HepG2 (cell line): Measurements from ENCODE around the gene SEC24B. TPM values are rescaled to one million over a fixed set of nuclear protein-coding genes. Genes with fewer than 3 reads are reported as not detected.
A peak's percentile ranks its signal among the peaks of the same experiment; 100 is the strongest.

ENCODE experiments used
- AGO1 ChIP-seq: fragments of 200-400 bp; formaldehyde crosslinking; IDR thresholded peaks from 2 replicates; pipeline ENCODE4 v1.6.1; 2017; ENCODE audit warnings: mild to moderate bottlenecking, low read depth, low read length, moderate library complexity; ENCODE audit not compliant: poor library complexity, severe bottlenecking
- FIP1L1 ChIP-seq: fragments of 200-400 bp; formaldehyde crosslinking; IDR thresholded peaks from 2 replicates; pipeline ENCODE4 v1.6.1; 2018; ENCODE audit warnings: low read depth, mild to moderate bottlenecking, low read length, moderate library complexity, borderline replicate concordance; ENCODE audit not compliant: insufficient read depth
- GLMP ChIP-seq: sonication (generic); formaldehyde crosslinking; IDR thresholded peaks from 2 replicates; pipeline ENCODE4 v1.9.0; 2021; ENCODE audit warnings: missing genetic modification reagents, mild to moderate bottlenecking, borderline replicate concordance
- GMEB2 ChIP-seq: IDR thresholded peaks from 2 replicates; pipeline ENCODE4 v1.6.1; 2016; ENCODE audit warnings: missing biosample characterization, missing genetic modification reagents, low read depth
- HOXA5 ChIP-seq: sonication (generic); formaldehyde crosslinking; IDR thresholded peaks from 2 replicates; pipeline ENCODE4 v1.4.0; 2020; ENCODE audit warnings: missing genetic modification reagents
- MED13 ChIP-seq: sonication (generic); formaldehyde crosslinking; IDR thresholded peaks from 2 replicates; pipeline ENCODE4 v1.5.0; 2020; ENCODE audit warnings: missing genetic modification reagents
- NFRKB ChIP-seq: fragments of 450-650 bp; IDR thresholded peaks from 2 replicates; pipeline ENCODE4 v1.6.1; 2017
- NRL ChIP-seq: sonication (generic); formaldehyde crosslinking; IDR thresholded peaks from 2 replicates; pipeline ENCODE4 v1.5.0; 2020; ENCODE audit warnings: missing genetic modification reagents, mild to moderate bottlenecking, moderate library complexity, borderline replicate concordance
- PREB ChIP-seq: sonication (generic); formaldehyde crosslinking; IDR thresholded peaks from 2 replicates; pipeline ENCODE4 v1.4.0; 2020; ENCODE audit warnings: missing genetic modification reagents
- RCOR2 ChIP-seq: IDR thresholded peaks from 2 replicates; pipeline ENCODE4 v1.6.1; 2016; ENCODE audit warnings: missing biosample characterization, missing genetic modification reagents
- SRSF1 ChIP-seq: fragments of 200-400 bp; formaldehyde crosslinking; optimal IDR thresholded peaks from 2 replicates; pipeline ENCODE3; 2017; ENCODE audit warnings: mild to moderate bottlenecking, low read depth, low read length, moderate library complexity
- SRSF9 ChIP-seq: fragments of 200-400 bp; formaldehyde crosslinking; IDR thresholded peaks from 2 replicates; pipeline ENCODE4 v1.6.1; 2018; ENCODE audit warnings: borderline replicate concordance, mild to moderate bottlenecking, low read depth, low read length; ENCODE audit not compliant: insufficient read depth, poor library complexity, severe bottlenecking
- TFAP4 ChIP-seq: sonication (generic); IDR thresholded peaks from 2 replicates; pipeline ENCODE4 v1.6.1; 2016; ENCODE audit warnings: low read depth, borderline replicate concordance
- THYN1 ChIP-seq: sonication (generic); formaldehyde crosslinking; IDR thresholded peaks from 2 replicates; pipeline ENCODE4 v1.8.1; 2023; ENCODE audit warnings: low read depth, mild to moderate bottlenecking, moderate library complexity, missing genetic modification reagents, borderline replicate concordance
- U2AF2 ChIP-seq: fragments of 200-400 bp; formaldehyde crosslinking; IDR thresholded peaks from 2 replicates; pipeline ENCODE4 v1.6.1; 2017; ENCODE audit warnings: low read depth, mild to moderate bottlenecking, low read length
- ZBTB42 ChIP-seq: sonication (generic); formaldehyde crosslinking; IDR thresholded peaks from 2 replicates; pipeline ENCODE4 v1.5.0; 2020; ENCODE audit warnings: mild to moderate bottlenecking, missing genetic modification reagents
- ZBTB44 ChIP-seq: sonication (generic); formaldehyde crosslinking; IDR thresholded peaks from 2 replicates; pipeline ENCODE4 v1.4.0; 2020; ENCODE audit warnings: missing genetic modification reagents
- ZMYM4 ChIP-seq: sonication (generic); formaldehyde crosslinking; IDR thresholded peaks from 2 replicates; pipeline ENCODE4 v1.8.1; 2023; ENCODE audit warnings: mild to moderate bottlenecking, missing genetic modification reagents
- ZNF138 ChIP-seq: sonication (generic); formaldehyde crosslinking; IDR thresholded peaks from 2 replicates; pipeline ENCODE4 v1.5.0; 2020; ENCODE audit warnings: mild to moderate bottlenecking, low read depth, missing genetic modification reagents
- ZNF33A ChIP-seq: sonication (generic); formaldehyde crosslinking; IDR thresholded peaks from 2 replicates; pipeline ENCODE4 v1.5.1; 2020; ENCODE audit warnings: missing genetic modification reagents, mild to moderate bottlenecking, moderate library complexity, borderline replicate concordance
- ZNF543 ChIP-seq: sonication (generic); formaldehyde crosslinking; IDR thresholded peaks from 2 replicates; pipeline ENCODE4 v1.4.0; 2020; ENCODE audit warnings: mild to moderate bottlenecking, missing genetic modification reagents
- ZSCAN20 ChIP-seq: sonication (generic); formaldehyde crosslinking; IDR thresholded peaks from 2 replicates; pipeline ENCODE4 v1.4.0; 2020; ENCODE audit warnings: missing genetic modification reagents, mild to moderate bottlenecking, borderline replicate concordance
- polyA plus RNA-seq, 8 experiments: library from polyadenylated mRNA; depleted of rRNA in 3 of 8; stranded (reverse) in 7 of 8; unstranded in 1 of 8; fragments of >200 nt; fragmentation: Illumina TruSeq in 4 of 8; extraction: Trizol in 4 of 8; gene quantifications; 2 replicates each; pipeline versions ENCODE4 v1.2.1 to v1.2.3, GENCODE V29; 2011 to 2016; ENCODE audit warnings: low read depth in 4 of 8, missing spikeins in 1 of 8, mixed read lengths in 1 of 8; ENCODE audit not compliant: insufficient read depth in 1 of 8
- total RNA-seq, 5 experiments: library from RNA; depleted of rRNA; stranded (reverse); fragments of >200 nt; fragmentation: Illumina TruSeq; extraction: Trizol; gene quantifications; 2 replicates each; pipeline ENCODE4 v1.2.3, GENCODE V29; 2016; ENCODE audit warnings: low read depth in 1 of 5

Gene SEC24B
- total and polyA plus RNA-seq, 2 of the 13 experiments (the other 11 are each of a cell fraction or from before 2014, with no cell fraction given) = 14.6 to 39.0 TPM

GRCh38 chr4:109433205-109434006 lies at the start of gene SEC24B (continued):
- TF ChIP-seq ZNF33A (CRISPR knock-in tag) (no peak), ZBTB44 (CRISPR knock-in tag) (no peak), HOXA5 (no peak; the same call in 1 of the 2 replicates), ZNF138 (peak; percentile 57; the same call in 1 of the 2 replicates), U2AF2 (no peak), NFRKB (no peak), GMEB2 (CRISPR knock-in tag) (no peak), ZMYM4 (CRISPR knock-in tag) (peak; percentile 74), SRSF9 (no peak), TFAP4 (no peak), ZSCAN20 (CRISPR knock-in tag) (no peak), ZNF543 (CRISPR knock-in tag) (no peak), AGO1 (no peak), GLMP (CRISPR knock-in tag) (no peak), SRSF1 (no peak), THYN1 (CRISPR knock-in tag) (no peak), RCOR2 (no peak), FIP1L1 (no peak), ZBTB42 (CRISPR knock-in tag) (no peak), PREB (CRISPR knock-in tag) (no peak), NRL (CRISPR knock-in tag) (0 out of 2 replicates have a peak, but pooled peaks have one; percentile 28), MED13 (no peak)
